Bronchial epithelial cell (primary cell): ENCODE results near the gene PAK5. TPM values are rescaled to one million over a fixed set of nuclear protein-coding genes. Genes with fewer than 3 reads are reported as not detected.

Experiments used
- DNase-seq: peaks from one replicate; pipeline ENCODE4 v3.0.0-alpha.2; 2010; ENCODE audit warnings: low read depth
- FAIRE-seq: peaks from 2 replicates; lab custom pipeline; 2011; peaks lifted over from hg19 to GRCh38; lab: Jason Lieb, UNC
- H3K27me3 ChIP-seq: 2 replicates; pipeline ENCODE4 v1.5.1; 2011; ENCODE audit warnings: low read length; ENCODE audit not compliant: control insufficient read depth, insufficient read depth
- H3K36me3 ChIP-seq: 2 replicates; pipeline ENCODE4 v1.5.1; 2011; ENCODE audit warnings: low read length; ENCODE audit not compliant: control insufficient read depth, insufficient read depth
- H3K4me3 ChIP-seq: 2 replicates; pipeline ENCODE4 v1.5.1; 2011; ENCODE audit warnings: mild to moderate bottlenecking, low read depth, low read length, control low read depth
- CTCF ChIP-seq: IDR thresholded peaks from 2 replicates; pipeline ENCODE4 v1.5.1; 2011; ENCODE audit warnings: mild to moderate bottlenecking, moderate library complexity, low read length, control low read depth, inconsistent platforms; ENCODE audit not compliant: insufficient read depth, severe bottlenecking
- total RNA-seq: library from RNA; depleted of rRNA; stranded (reverse); fragments of >200 nt; gene quantifications from 2 replicates; pipeline ENCODE4 v1.2.1, GENCODE V29; 2014

Gene PAK5
- total RNA-seq, 1 donor from 2014 or later: not detected

GRCh38 chr20:9573335-9574151 lies 265.3 kb downstream of the PAK5 start:
- H3K27me3 ChIP-seq: no peaks in the 10 kb centered on the region
- no peak for TF ChIP-seq CTCF
- H3K4me3 ChIP-seq: no peak overlapping the region
- FAIRE-seq: peak; percentile 7
- no peaks in the 10 kb centered on the region for H3K36me3 ChIP-seq
- no peak for DNase-seq

GRCh38 chr20:9572670-9573069 lies 266.2 kb downstream of the PAK5 start:
- TF ChIP-seq CTCF: no peak
- no peak for FAIRE-seq
- no peak for DNase-seq
- Histone ChIP-seq H3K4me3 (no peak overlapping the region), H3K36me3 (no peaks in the 10 kb centered on the region), H3K27me3 (no peaks in the 10 kb centered on the region)

GRCh38 chr20:9571783-9572182 lies 267.1 kb downstream of the PAK5 start:
- Histone ChIP-seq H3K4me3 (no peak overlapping the region), H3K36me3 (no peaks in the 10 kb centered on the region), H3K27me3 (no peaks in the 10 kb centered on the region)
- no peak for DNase-seq
- TF ChIP-seq CTCF: no peak
- FAIRE-seq: no peak

- Histone ChIP-seq H3K27me3 (no peaks in the 10 kb centered on the region), H3K4me3 (no peak overlapping the region), H3K36me3 (no peaks in the 10 kb centered on the region)
- FAIRE-seq: no peak
- no peak for DNase-seq
- no peak for TF ChIP-seq CTCF
These were observed 268.3 kb downstream of the PAK5 start for GRCh38 chr20:9570612-9571011.

DNA sequence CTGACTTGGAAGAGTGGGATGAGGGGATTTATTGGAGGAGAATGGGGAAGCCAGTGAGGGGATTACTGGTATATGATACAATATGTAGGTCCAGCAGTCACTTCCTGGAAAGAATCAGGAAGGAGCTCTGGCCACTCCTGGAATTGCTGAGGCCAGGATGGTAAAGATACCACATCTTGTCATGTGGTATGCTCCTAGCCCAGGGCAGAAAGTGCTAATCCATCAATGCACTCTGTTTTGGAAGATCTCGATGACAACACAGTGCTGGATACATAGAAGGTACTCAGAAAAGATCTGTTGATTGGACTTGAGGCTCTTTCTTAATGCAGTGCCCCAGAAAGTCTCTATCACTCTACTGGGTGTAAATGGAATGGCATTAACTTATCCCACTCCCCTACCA lies 271.9 kb downstream of the PAK5 start:
- DNase-seq: no peak
- Histone ChIP-seq H3K4me3 (no peak overlapping the region), H3K27me3 (no peaks in the 10 kb centered on the region), H3K36me3 (no peaks in the 10 kb centered on the region)
- no peak for TF ChIP-seq CTCF
- FAIRE-seq: no peak
